NCI-H2029 treated with DMSO at 0.1 percent for 48 hours (cell line): Measurements from ENCODE around the gene RFX1.
"Not testable (repeated sequence)": the region's sequence is repeated elsewhere in the genome, so short reads cannot be mapped to it uniquely, and the experiment has no call there.

Experiments
- DNase-seq: peaks from one replicate; lab custom pipeline; 2025; lab: John Stamatoyannopoulos, UW

RFX1 gene

GRCh38 chr19:13934785-13935109, 71.4 kb downstream of the RFX1 start:
- DNase-seq = no peak

- no peak for DNase-seq
These were observed 73.2 kb downstream of the RFX1 start for GRCh38 chr19:13932911-13933393.

- no peak for DNase-seq
These were observed 73.9 kb downstream of the RFX1 start for GRCh38 chr19:13932149-13932637.

GRCh38 chr19:13931391-13932148, 74.5 kb downstream of the RFX1 start:
- DNase-seq = no peak

GRCh38 chr19:13930402-13930801, 75.7 kb downstream of the RFX1 start:
- DNase-seq = no peak

- no peak for DNase-seq
These were observed 76.2 kb downstream of the RFX1 start for GRCh38 chr19:13929956-13930355.

GRCh38 chr19:13929340-13929739, 76.8 kb downstream of the RFX1 start:
- no peak for DNase-seq

- no peak for DNase-seq
These were observed 79.4 kb downstream of the RFX1 start for GRCh38 chr19:13926715-13927114.

- no peak for DNase-seq
These were observed 80.1 kb downstream of the RFX1 start for GRCh38 chr19:13926010-13926409.

GRCh38 chr19:13923194-13923987, 82.7 kb downstream of the RFX1 start:
- no peak for DNase-seq

- not testable (repeated sequence) for DNase-seq
These were observed 84.0 kb downstream of the RFX1 start for GRCh38 chr19:13922118-13922517.

- peak; percentile 13 for DNase-seq
These were observed 85.0 kb downstream of the RFX1 start for GRCh38 chr19:13920940-13921747.

- DNase-seq = no peak
These were observed 85.6 kb downstream of the RFX1 start for GRCh38 chr19:13920524-13920923.

GRCh38 chr19:13918726-13919411, 87.3 kb downstream of the RFX1 start:
- no peak for DNase-seq

- DNase-seq = no peak
These were observed 88.2 kb downstream of the RFX1 start for GRCh38 chr19:13917888-13918406.

GRCh38 chr19:13914777-13915176, 91.3 kb downstream of the RFX1 start:
- no peak for DNase-seq

GRCh38 chr19:13913352-13913751, 92.8 kb downstream of the RFX1 start:
- DNase-seq = no peak
